CD14-positive monocyte (primary cell): Measurements from ENCODE around the gene SPIRE1. TPM values are rescaled to one million over a fixed set of nuclear protein-coding genes. Genes with fewer than 3 reads are reported as not detected.

Source experiments
- DNase-seq, 3 donors: peaks; one replicate each; pipeline ENCODE4 v3.0.0-alpha.2; 2011 to 2022
- H2AFZ ChIP-seq: 2 replicates; pipeline ENCODE4 v1.6.0; 2012; ENCODE audit warnings: mild to moderate bottlenecking, low read depth, low read length, inconsistent platforms; ENCODE audit not compliant: insufficient read depth, poor library complexity, severe bottlenecking
- H3K27ac ChIP-seq, 2 donors: 1 replicate in 1 of 2; 2 replicates in 1 of 2; pipeline ENCODE4 v1.5.1; 2012 to 2013; ENCODE audit warnings: low read length in 2 of 2, control low read depth in 1 of 2, inconsistent platforms in 1 of 2, low read depth in 1 of 2, mild to moderate bottlenecking in 1 of 2
- H3K27me3 ChIP-seq, 2 donors: one replicate each; pipeline versions ENCODE4 v1.6.0 to v1.6.1; 2011 to 2013; ENCODE audit warnings: low read length in 2 of 2; ENCODE audit not compliant: control insufficient read depth in 2 of 2, insufficient read depth in 2 of 2
- H3K36me3 ChIP-seq, 2 donors: replicated peaks in 1 of 2; 1 replicate in 1 of 2; 2 replicates in 1 of 2; pipeline versions ENCODE4 v1.5.1 to v1.6.1; 2012 to 2013; ENCODE audit warnings: low read length in 2 of 2, control low read depth in 1 of 2, inconsistent platforms in 1 of 2, mild to moderate bottlenecking in 1 of 2; ENCODE audit not compliant: insufficient read depth in 2 of 2, control insufficient read depth in 1 of 2
- H3K4me1 ChIP-seq, 2 donors: 1 replicate in 1 of 2; 2 replicates in 1 of 2; pipeline versions ENCODE4 v1.5.1 to v1.6.1; 2012 to 2013; ENCODE audit warnings: low read length in 2 of 2, control low read depth in 1 of 2, inconsistent platforms in 1 of 2, mild to moderate bottlenecking in 1 of 2, moderate library complexity in 1 of 2; ENCODE audit not compliant: insufficient read depth in 2 of 2, control insufficient read depth in 1 of 2
- H3K4me2 ChIP-seq: replicated peaks from 2 replicates; pipeline ENCODE3; 2012; ENCODE audit warnings: low read length, moderate library complexity, mild to moderate bottlenecking; ENCODE audit not compliant: poor library complexity, severe bottlenecking; ENCODE audit errors: extremely low read depth
- H3K4me3 ChIP-seq, 3 experiments: fragments of 200-600 bp in 1 of 3; sonication (generic) in 1 of 3; replicated peaks in 1 of 3; 1 replicate in 2 of 3; 2 replicates in 1 of 3; pipeline ENCODE4 v1.5.1; 2011 to 2013; ENCODE audit warnings: low read length in 3 of 3, mild to moderate bottlenecking in 3 of 3, control low read depth in 2 of 3, low read depth in 2 of 3, inconsistent platforms in 1 of 3, moderate library complexity in 1 of 3
- H3K79me2 ChIP-seq: 2 replicates; pipeline ENCODE4 v1.6.0; 2012; ENCODE audit warnings: mild to moderate bottlenecking, control low read depth, inconsistent platforms, low read length, moderate library complexity; ENCODE audit not compliant: insufficient read depth
- H3K9ac ChIP-seq: 2 replicates; pipeline ENCODE4 v1.6.0; 2017; ENCODE audit warnings: low read length, mild to moderate bottlenecking; ENCODE audit not compliant: insufficient read depth, poor library complexity, severe bottlenecking
- H3K9me3 ChIP-seq, 2 donors: replicated peaks in 1 of 2; 1 replicate in 1 of 2; 2 replicates in 1 of 2; pipeline versions ENCODE4 v1.5.1 to v1.6.1; 2012 to 2013; ENCODE audit warnings: low read length in 2 of 2, control low read depth in 1 of 2; ENCODE audit not compliant: control insufficient read depth in 1 of 2, insufficient read depth in 1 of 2
- H4K20me1 ChIP-seq: 2 replicates; pipeline ENCODE4 v1.6.0; 2012; ENCODE audit warnings: mild to moderate bottlenecking, low read length, control low read depth, moderate library complexity; ENCODE audit not compliant: insufficient read depth
- H3K27ac Mint-ChIP-seq, 7 donors: one replicate each; pipeline ENCODE4 v1.8.0; 2020; ENCODE audit warnings: mild to moderate bottlenecking in 7 of 7, mixed read lengths in 7 of 7, moderate library complexity in 6 of 7, inconsistent platforms in 2 of 7
- H3K27me3 Mint-ChIP-seq, 3 donors: one replicate each; pipeline ENCODE4 v1.8.0; 2021 to 2022; ENCODE audit warnings: low read depth in 3 of 3, mild to moderate bottlenecking in 3 of 3, mixed read lengths in 3 of 3, moderate library complexity in 3 of 3, inconsistent platforms in 1 of 3
- H3K36me3 Mint-ChIP-seq, 2 donors: one replicate each; pipeline ENCODE4 v1.8.0; 2020; ENCODE audit warnings: mixed read lengths in 2 of 2, inconsistent platforms in 1 of 2, mild to moderate bottlenecking in 1 of 2
- H3K4me1 Mint-ChIP-seq: one replicate; pipeline ENCODE4 v1.8.0; 2020; ENCODE audit warnings: mild to moderate bottlenecking, mixed read lengths
- H3K4me3 Mint-ChIP-seq, 2 donors: one replicate each; pipeline ENCODE4 v1.8.0; 2020; ENCODE audit warnings: mild to moderate bottlenecking in 2 of 2, mixed read lengths in 2 of 2, moderate library complexity in 1 of 2
- H3K9me3 Mint-ChIP-seq, 7 donors: one replicate each; pipeline ENCODE4 v1.8.0; 2020 to 2022; ENCODE audit warnings: mixed read lengths in 7 of 7, mild to moderate bottlenecking in 6 of 7, moderate library complexity in 6 of 7, inconsistent platforms in 2 of 7
- CTCF ChIP-seq: fragments of 200-600 bp; IDR thresholded peaks from one replicate; pipeline ENCODE4 v1.8.0; 2022; ENCODE audit warnings: antibody characterized with exemption, mild to moderate bottlenecking
- WGBS: methylation state at CpG from one replicate; pipeline ENCODE4 v1.1.5; 2013; ENCODE audit warnings: missing lambda C conversion rate; ENCODE audit not compliant: insufficient coverage; 5-methylcytosine and 5-hydroxymethylcytosine counted together
- intact Hi-C, 2 donors: fragments of 100-400 bp; cut with micrococcal nuclease; formaldehyde crosslinking; loops; one replicate each; pipeline versions ENCODE4 v1.15.0 to v1.15.1; 2023
- polyA plus RNA-seq, 3 donors: library from polyadenylated mRNA; depleted of rRNA in 1 of 3; unstranded in 2 of 3; stranded (reverse) in 1 of 3; fragments of 300-500 nt in 2 of 3; fragments of >200 nt in 1 of 3; fragmentation: Illumina TruSeq in 2 of 3; gene quantifications; 1 replicate in 2 of 3; 2 replicates in 1 of 3; pipeline ENCODE4 v1.2.3, GENCODE V29; 2012 to 2021

Gene SPIRE1
- polyA plus RNA-seq, 3 donors, result 1.7 to 1.9 (median 1.8) TPM

GRCh38 chr18:12426924-12427323 is 231.0 kb downstream of the SPIRE1 start:
- no peak overlapping the region for H3K4me3 ChIP-seq
- Mint-ChIP-seq H3K9me3 (peaks cover 0 to 2% (median 0%) of the 10 kb centered on the region in 7 donors), H3K4me3 (no peak overlapping the region), H3K27me3 (no peaks in the 10 kb centered on the region), H3K36me3 (peaks cover 2 to 3% of the 10 kb centered on the region in 2 donors), H3K4me1 (no peaks in the 10 kb centered on the region), H3K27ac (no peak overlapping the region)
- WGBS, result 100% methylated on average over 1 of the region's 3 CpGs
- intact Hi-C loops, result no loop called here
- no peak for DNase-seq
- H3K4me1 ChIP-seq, result no peaks in the 10 kb centered on the region
- no peaks in the 10 kb centered on the region for H4K20me1 ChIP-seq
- H3K9ac ChIP-seq, result no peak overlapping the region
- no peaks in the 10 kb centered on the region for H3K27me3 ChIP-seq
- TF ChIP-seq CTCF, result no peak
- H3K4me2 ChIP-seq, result no peak overlapping the region
- H3K36me3 ChIP-seq, result no peaks in the 10 kb centered on the region
- H2AFZ ChIP-seq, result no peak overlapping the region
- no peak overlapping the region for H3K27ac ChIP-seq
- H3K9me3 ChIP-seq, result no peaks in the 10 kb centered on the region
- no peaks in the 10 kb centered on the region for H3K79me2 ChIP-seq

GRCh38 chr18:12424252-12424651 is 233.7 kb downstream of the SPIRE1 start:
- intact Hi-C loops, result no loop called here
- Histone ChIP-seq H4K20me1 (no peaks in the 10 kb centered on the region), H3K36me3 (no peaks in the 10 kb centered on the region), H3K79me2 (no peaks in the 10 kb centered on the region), H3K4me2 (no peak overlapping the region), H3K9ac (no peak overlapping the region), H3K9me3 (no peaks in the 10 kb centered on the region), H2AFZ (no peak overlapping the region), H3K27me3 (no peaks in the 10 kb centered on the region), H3K4me1 (peaks cover 14 to 16% of the 10 kb centered on the region in 2 donors), H3K4me3 (no peak overlapping the region), H3K27ac (no peak overlapping the region)
- H3K36me3 Mint-ChIP-seq, result peaks cover 2 to 3% of the 10 kb centered on the region in 2 donors
- no CpG with 5 or more reads among the region's 4 CpGs for WGBS
- no peak for TF ChIP-seq CTCF
- peaks cover 0 to 2% (median 0%) of the 10 kb centered on the region in 7 donors for H3K9me3 Mint-ChIP-seq
- peaks cover 0 to 12% (median 5%) of the 10 kb centered on the region in 3 donors for H3K27me3 Mint-ChIP-seq
- no peak overlapping the region for H3K4me3 Mint-ChIP-seq
- DNase-seq, result no peak
- no peak overlapping the region for H3K27ac Mint-ChIP-seq
- peaks cover 12% of the 10 kb centered on the region for H3K4me1 Mint-ChIP-seq
